Thyroid gland (tissue), 4 donors: ENCODE measurements around the gene UGT1A6. TPM values are rescaled to one million over a fixed set of nuclear protein-coding genes. Genes with fewer than 3 reads are reported as not detected.

Experiments
- DNase-seq, 2 donors: peaks; one replicate each; pipeline ENCODE4 v3.0.0-alpha.2; 2019
- H3K27ac ChIP-seq, 3 donors: fragments of 200-600 bp; sonication (generic); 1 replicate in 2 of 3; 2 replicates in 1 of 3; pipeline ENCODE4 v1.5.1; 2016 to 2019; ENCODE audit warnings: mild to moderate bottlenecking in 1 of 3, moderate library complexity in 1 of 3
- H3K27me3 ChIP-seq: fragments of 200-600 bp; sonication (generic); one replicate; pipeline ENCODE4 v1.5.1; 2019
- H3K36me3 ChIP-seq, 2 donors: fragments of 200-600 bp; sonication (generic); one replicate each; pipeline ENCODE4 v1.5.1; 2016 to 2019
- H3K4me1 ChIP-seq, 2 donors: fragments of 200-600 bp; sonication (generic); one replicate each; pipeline ENCODE4 v1.5.1; 2017 to 2019
- H3K4me3 ChIP-seq, 3 donors: fragments of 200-600 bp; sonication (generic); replicated peaks in 1 of 3; 1 replicate in 2 of 3; 2 replicates in 1 of 3; pipeline ENCODE4 v1.5.1; 2016; ENCODE audit warnings: mild to moderate bottlenecking in 1 of 3
- H3K9me3 ChIP-seq: fragments of 200-600 bp; sonication (generic); one replicate; pipeline ENCODE4 v1.5.1; 2017
- POLR2A ChIP-seq, 2 donors: fragments of 450-650 bp; IDR thresholded peaks; one replicate each; pipeline ENCODE4 v1.6.1; 2017; ENCODE audit warnings: antibody characterized with exemption in 2 of 2, mild to moderate bottlenecking in 2 of 2, moderate library complexity in 1 of 2
- WGBS, 2 donors: methylation state at CpG; one replicate each; pipeline ENCODE4 v1.1.5; 2017; 5-methylcytosine and 5-hydroxymethylcytosine counted together
- intact Hi-C: fragments of 100-400 bp; cut with DNase I; formaldehyde crosslinking; loops from one replicate; pipeline ENCODE4 v1.15.1; 2023
- total RNA-seq, 4 donors: library from RNA; depleted of rRNA; stranded (reverse); fragments of >200 nt; gene quantifications; one replicate each; pipeline ENCODE4 v1.2.3, GENCODE V29; 2016
- TF ChIP-seq, protein P1 (sequence below), 6 experiments: fragments of 200-600 bp in 3 of 6; fragments of 450-650 bp in 3 of 6; sonication (generic) in 3 of 6; IDR thresholded peaks; one replicate each; pipeline ENCODE4 v1.5.1; 2016 to 2019; ENCODE audit warnings: antibody characterized with exemption in 6 of 6, mild to moderate bottlenecking in 2 of 6, inconsistent platforms in 1 of 6, moderate library complexity in 1 of 6

The UGT1A6 gene
- total RNA-seq, 4 donors from 2014 or later = 0.81 to 6.2 (median 3.5) TPM

DNA sequence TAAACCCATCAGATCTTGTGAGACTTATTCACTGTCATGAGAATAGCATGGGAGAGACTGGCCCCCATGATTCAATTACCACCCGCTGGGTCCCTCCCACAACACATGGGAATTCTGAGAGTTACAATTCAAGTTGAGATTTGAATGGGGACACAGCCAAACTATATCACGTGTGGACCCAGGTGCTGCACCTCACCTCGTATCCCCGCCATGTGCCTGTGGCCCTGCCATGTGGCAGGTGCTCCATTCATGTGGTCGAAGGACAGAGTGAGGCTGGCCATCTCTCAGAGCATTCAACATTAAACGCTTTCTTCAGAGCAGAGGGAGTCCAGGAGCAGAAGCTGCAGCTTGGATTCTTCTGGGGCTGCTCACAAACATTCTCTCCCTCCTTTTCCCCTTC, 117.7 kb downstream of the UGT1A6 start:
- Histone ChIP-seq H3K36me3 (no peaks in the 10 kb centered on the region), H3K27ac (no peak overlapping the region), H3K27me3 (no peaks in the 10 kb centered on the region), H3K4me3 (no peak overlapping the region), H3K4me1 (no peaks in the 10 kb centered on the region), H3K9me3 (no peaks in the 10 kb centered on the region)
- no peak for DNase-seq
- TF ChIP-seq POLR2A (IDR thresholded peaks at IDR 0.05) = no peak
- TF ChIP-seq, protein P1, sequence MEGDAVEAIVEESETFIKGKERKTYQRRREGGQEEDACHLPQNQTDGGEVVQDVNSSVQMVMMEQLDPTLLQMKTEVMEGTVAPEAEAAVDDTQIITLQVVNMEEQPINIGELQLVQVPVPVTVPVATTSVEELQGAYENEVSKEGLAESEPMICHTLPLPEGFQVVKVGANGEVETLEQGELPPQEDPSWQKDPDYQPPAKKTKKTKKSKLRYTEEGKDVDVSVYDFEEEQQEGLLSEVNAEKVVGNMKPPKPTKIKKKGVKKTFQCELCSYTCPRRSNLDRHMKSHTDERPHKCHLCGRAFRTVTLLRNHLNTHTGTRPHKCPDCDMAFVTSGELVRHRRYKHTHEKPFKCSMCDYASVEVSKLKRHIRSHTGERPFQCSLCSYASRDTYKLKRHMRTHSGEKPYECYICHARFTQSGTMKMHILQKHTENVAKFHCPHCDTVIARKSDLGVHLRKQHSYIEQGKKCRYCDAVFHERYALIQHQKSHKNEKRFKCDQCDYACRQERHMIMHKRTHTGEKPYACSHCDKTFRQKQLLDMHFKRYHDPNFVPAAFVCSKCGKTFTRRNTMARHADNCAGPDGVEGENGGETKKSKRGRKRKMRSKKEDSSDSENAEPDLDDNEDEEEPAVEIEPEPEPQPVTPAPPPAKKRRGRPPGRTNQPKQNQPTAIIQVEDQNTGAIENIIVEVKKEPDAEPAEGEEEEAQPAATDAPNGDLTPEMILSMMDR (IDR thresholded peaks at IDR 0.05) = no peak
- WGBS, 2 donors = 97% methylated on average over 6 of the region's 6 CpGs
- intact Hi-C loops = no loop called here

DNA sequence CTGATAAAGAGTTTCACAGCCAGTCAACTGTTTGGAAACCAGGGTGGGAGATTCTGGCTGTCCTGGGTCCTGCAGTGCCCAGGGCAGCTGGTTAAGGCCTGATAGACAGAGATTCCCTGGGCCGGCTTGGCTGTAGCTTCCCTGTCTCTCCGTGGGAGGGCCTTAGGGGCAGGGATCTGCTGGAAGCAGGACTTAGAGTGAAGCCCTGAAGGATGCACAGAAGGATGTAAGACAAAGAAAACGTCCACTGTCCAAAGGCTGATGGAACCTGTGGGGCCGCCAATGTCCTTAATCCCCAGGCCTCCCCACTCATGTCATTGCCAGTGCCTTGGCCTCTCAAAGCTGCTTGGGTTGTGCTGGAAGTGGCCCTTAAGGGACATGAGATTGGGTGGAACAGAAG, 118.4 kb downstream of the UGT1A6 start:
- TF ChIP-seq, protein P1 (IDR thresholded peaks at IDR 0.05) = no peak
- TF ChIP-seq POLR2A (IDR thresholded peaks at IDR 0.05) = no peak
- H3K27me3 ChIP-seq = no peaks in the 10 kb centered on the region
- no peaks in the 10 kb centered on the region for H3K4me1 ChIP-seq
- no peaks in the 10 kb centered on the region for H3K9me3 ChIP-seq
- H3K36me3 ChIP-seq = no peaks in the 10 kb centered on the region
- intact Hi-C loops = no loop called here
- DNase-seq = no peak
- no peak overlapping the region for H3K27ac ChIP-seq
- 86 to 87% methylated on average over 4 of the region's 4 CpGs for WGBS, 2 donors
- H3K4me3 ChIP-seq = no peak overlapping the region

DNA sequence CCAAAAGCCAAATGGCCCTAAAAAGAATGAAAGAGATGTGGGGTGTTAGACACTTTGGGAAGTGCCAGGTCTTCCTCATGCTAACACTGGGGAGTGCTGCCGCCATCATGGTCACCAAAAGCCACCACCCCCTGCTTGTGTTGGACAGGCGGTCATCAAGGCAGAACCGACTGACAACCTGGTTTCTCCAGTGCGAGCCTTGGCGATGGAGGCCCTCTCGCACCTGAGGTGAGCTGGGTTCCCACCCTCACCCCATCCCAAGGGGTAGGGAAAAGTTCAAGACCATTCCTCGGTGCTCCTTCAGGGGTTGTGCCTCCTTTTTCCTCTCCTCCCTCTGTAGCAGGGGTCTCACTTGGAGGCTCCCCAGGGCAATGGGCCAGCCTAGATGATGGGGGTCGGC, 119.0 kb downstream of the UGT1A6 start:
- TF ChIP-seq, protein P1 (IDR thresholded peaks at IDR 0.05) = no peak
- TF ChIP-seq POLR2A (IDR thresholded peaks at IDR 0.05) = no peak
- Histone ChIP-seq H3K27me3 (no peaks in the 10 kb centered on the region), H3K9me3 (no peaks in the 10 kb centered on the region), H3K27ac (no peak overlapping the region), H3K4me3 (no peak overlapping the region), H3K36me3 (no peaks in the 10 kb centered on the region), H3K4me1 (no peaks in the 10 kb centered on the region)
- no peak for DNase-seq
- intact Hi-C loops = no loop called here
- WGBS, 2 donors = 88 to 94% methylated on average over 8 of the region's 8 CpGs

DNA sequence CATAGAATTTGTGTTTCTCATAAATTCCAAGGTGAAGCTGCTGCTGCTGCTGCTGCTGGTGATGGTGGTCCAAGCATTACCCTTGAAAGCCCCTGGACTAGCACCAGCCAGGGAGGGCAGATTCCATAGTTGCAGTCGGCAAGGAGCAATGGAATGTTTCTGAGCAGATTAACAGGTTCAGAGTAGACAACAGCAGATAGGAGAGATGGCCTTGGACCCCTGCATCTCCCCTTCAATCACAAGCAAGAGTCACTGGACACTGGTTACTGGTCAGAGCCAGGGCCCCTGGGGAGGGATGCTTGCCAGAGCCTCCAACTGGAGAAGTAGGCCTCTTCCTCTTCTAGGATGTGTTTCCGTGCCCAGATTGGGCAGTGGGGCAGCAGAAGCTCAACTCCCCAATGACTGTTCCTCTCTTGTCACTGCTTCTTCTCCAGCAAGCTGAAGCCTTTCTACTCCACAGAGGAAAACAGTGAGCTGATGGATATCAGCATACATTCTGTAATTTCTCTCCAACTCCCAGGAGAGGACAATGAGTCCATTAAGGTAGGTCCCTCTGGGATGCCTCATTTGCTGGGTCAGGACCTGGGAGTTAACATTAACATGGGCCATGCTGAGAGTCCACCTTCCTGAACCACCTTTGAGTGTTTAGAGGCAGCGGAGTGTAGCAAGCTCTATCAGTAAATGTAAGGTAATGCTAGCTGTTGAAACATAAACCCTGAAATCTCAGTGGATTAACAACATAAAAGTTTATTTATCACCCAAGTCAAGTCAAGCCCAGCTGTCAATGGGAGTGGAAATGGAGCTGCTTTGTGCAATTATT, 120.8 kb downstream of the UGT1A6 start:
- Histone ChIP-seq H3K27me3 (no peaks in the 10 kb centered on the region), H3K4me1 (no peaks in the 10 kb centered on the region), H3K36me3 (no peaks in the 10 kb centered on the region), H3K27ac (no peak overlapping the region), H3K4me3 (no peak overlapping the region), H3K9me3 (no peaks in the 10 kb centered on the region)
- no peak for DNase-seq
- no peak for TF ChIP-seq POLR2A (IDR thresholded peaks at IDR 0.05)
- TF ChIP-seq, protein P1 (IDR thresholded peaks at IDR 0.05) = no peak
- intact Hi-C loops = no loop called here
- 80 to 100% methylated on average over 1 to 3 of the region's 3 CpGs for WGBS, 2 donors

DNA sequence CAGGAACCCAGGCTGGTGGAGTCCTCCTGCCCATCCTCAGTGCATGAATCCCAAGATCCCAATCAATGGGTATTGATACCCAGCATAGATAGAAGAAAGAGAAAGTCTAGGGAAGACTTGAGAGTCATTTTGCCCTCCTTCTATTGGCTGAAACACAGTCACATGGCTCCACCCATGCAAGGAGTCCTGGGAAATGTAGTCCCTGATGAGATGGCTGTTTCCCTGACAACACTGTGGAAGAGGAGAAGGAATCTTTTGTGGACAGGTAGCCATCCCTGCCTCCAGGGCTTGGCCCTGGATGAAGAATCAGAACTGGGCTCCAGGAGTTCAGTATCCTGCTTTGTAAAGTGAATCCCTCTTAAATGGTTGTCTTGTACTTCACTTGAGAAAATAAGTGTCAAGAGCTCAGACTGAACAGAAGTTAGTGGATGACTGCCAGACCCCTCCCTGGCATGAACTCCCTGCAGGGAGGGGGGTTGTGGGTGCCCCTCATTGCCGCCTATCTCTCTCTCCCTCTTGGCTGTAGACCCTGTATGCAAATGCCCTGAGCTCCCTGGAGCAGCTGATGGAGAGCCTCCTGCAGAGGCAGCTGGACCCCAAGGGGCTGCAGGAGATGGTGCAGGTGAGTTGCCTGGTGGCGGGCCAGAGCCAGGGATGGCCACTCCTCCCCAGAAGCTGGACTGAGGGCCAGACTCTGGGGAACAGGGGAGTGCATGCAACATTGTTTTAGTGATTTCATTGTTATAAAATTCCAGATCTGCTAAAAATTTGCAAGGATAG, 121.6 kb downstream of the UGT1A6 start:
- H3K9me3 ChIP-seq = no peaks in the 10 kb centered on the region
- intact Hi-C loops = no loop called here
- H3K36me3 ChIP-seq = no peaks in the 10 kb centered on the region
- H3K27me3 ChIP-seq = no peaks in the 10 kb centered on the region
- H3K27ac ChIP-seq = no peak overlapping the region
- no peaks in the 10 kb centered on the region for H3K4me1 ChIP-seq
- 54 to 80% methylated on average over 2 of the region's 2 CpGs for WGBS, 2 donors
- DNase-seq = no peak
- no peak overlapping the region for H3K4me3 ChIP-seq
- TF ChIP-seq, protein P1 (IDR thresholded peaks at IDR 0.05) = no peak
- TF ChIP-seq POLR2A (IDR thresholded peaks at IDR 0.05) = no peak
